Activated CD8-positive, alpha-beta memory T cell treated with anti-CD3 and anti-CD28 coated beads, Interleukin-2, amount 50 U/mL, for 24 hours (primary cell): ENCODE data around the gene PPP1R3F.
A peak's percentile ranks its signal among the peaks of the same experiment; 100 is the strongest.
"Not testable (repeated sequence)": the region's sequence is repeated elsewhere in the genome, so short reads cannot be mapped to it uniquely, and the experiment has no call there.

Source experiments
- DNase-seq: peaks from one replicate; pipeline ENCODE4 v3.0.0-alpha.2; 2020; ENCODE audit errors: extremely low read depth

The PPP1R3F gene

DNA sequence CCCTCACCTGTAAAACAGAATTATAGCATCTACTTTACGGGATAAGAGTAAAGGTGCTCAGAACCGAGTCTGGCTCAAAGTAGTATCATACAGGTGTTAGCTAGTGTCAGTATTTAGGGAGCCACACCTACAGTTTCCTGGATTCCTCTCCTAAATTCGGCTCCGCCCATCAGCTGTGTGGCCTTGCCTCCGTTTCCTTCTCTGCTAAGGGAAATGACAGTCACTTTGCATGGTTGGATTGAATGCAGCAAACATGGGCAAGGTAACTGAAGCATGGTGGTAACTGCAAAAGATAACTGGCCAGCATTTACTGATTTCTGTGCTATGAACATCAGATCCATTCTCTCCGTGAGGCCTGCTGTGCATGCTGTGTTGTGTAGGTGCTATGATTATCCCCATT is 2.8 kb downstream of the PPP1R3F start:
- DNase-seq: no peak

DNA sequence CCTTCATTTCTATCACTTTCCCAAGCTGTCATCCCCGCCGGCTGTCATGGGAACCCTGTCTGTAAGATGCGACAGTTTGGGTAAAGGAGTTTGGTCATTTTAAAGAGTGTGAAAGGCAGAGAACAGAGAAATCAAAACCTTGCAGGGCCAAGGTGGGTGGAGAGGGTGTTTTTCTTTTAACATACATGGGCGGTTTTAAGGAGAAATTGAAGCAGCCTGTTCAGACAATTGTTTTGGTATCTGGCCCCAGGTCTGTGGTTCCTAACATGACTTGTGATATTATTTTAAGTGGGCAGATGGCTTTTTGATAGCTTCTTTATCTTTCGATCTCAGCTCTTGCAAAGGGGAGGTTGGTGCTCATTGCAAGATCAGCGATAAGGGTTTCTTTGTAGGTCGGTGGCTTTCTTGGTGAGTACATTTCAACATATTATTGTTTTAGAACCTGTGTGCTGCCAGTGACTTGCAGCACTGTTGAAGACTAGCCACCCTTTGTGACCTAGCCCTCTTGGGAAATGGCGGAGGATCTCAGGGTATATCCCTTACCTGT is 3.7 kb downstream of the PPP1R3F start:
- DNase-seq: no peak

DNA sequence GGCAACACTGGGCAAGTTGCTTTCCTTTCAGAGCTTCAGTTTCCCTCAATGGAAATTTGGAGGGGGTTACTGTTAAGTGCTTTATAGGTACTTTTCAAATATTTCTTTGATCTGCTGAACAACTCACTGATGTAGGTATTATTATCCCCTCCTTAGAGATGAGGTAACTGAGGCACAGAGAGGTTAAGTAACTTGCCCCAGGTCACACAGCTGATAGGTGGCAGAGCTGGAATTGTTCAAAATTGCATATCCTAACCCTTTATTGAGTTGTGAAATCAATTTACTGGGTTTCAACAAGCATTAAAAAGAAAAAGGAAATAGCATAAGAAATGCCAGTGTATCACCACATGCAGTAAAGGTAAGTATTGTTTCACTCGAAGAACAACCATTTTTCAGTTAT is 6.6 kb downstream of the PPP1R3F start:
- DNase-seq: no peak

DNA sequence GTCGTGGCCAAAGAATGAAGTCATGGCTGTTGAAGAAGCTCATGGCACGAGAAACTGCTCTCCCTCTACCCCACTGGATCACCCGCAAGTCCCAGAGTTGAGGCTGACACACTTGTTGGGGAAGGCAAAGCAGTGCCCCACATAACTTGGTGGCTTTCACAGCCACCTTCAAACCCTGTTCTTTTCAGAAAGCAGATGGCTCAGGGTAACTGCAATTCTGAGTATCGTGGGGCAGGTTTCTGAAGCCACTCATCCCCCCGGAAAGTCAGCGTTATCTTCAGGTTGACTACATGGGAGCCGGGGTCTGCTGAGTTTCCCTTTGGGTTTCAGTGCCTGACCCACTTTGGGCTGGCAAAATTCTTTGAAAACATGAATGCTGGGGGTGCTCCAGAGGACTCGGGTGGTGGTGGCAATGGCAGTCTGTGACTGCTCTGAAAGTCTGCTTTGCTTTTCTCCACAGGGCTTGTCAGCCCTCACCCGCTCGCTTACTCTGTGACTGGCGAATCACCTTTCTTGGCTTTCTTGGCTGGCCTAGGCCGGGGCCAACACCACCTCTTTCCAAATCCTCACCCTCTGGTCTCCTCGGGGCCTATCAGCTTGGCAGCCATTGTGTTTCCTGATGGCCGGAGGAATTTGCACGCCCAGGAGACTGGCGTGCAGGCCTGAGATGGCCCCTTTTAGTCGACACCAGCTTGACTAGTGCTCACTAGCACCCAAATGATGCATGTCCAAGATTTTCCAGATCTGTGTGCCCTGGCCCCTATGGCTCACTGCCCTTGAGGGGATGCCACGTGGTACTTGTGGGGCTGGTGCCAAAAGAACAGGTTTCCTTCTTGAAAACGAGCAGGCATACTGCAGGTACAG is 7.3 kb downstream of the PPP1R3F start:
- DNase-seq: no peak

DNA sequence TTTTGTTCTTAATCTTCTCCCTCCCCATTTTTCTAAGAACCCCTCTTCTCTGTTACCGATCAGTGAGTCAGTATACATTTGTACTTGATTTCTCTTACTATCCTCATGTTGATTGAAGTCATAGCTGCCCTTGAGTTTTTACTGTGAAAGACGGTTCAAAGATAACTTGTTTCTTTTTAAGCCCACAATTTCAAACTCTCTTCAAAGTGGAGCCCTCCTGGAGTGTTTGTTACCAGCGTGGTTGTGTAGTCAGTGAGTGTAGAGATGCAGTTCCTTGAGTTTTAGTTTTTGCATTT is 7.9 kb downstream of the PPP1R3F start:
- DNase-seq: no peak

DNA sequence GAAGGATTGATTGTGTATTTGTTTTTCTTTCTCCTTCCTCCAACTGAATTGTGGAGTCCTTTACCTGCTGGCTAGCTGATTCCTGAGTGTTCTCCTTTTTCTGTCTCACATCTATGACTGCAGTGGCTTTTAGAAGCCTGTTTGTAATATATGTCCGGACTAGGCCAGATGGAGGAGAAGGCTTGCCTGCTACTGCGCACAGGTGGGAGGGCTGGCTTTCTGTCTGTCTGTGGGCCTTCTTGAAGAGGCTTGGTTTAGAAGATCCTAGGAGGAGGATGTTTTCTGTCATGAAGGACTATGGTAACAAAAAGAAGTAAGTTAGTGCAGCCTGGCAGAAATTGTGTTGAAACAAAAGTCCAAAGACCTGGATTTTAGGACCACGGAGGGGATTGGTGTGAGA is 8.5 kb downstream of the PPP1R3F start:
- no peak for DNase-seq

DNA sequence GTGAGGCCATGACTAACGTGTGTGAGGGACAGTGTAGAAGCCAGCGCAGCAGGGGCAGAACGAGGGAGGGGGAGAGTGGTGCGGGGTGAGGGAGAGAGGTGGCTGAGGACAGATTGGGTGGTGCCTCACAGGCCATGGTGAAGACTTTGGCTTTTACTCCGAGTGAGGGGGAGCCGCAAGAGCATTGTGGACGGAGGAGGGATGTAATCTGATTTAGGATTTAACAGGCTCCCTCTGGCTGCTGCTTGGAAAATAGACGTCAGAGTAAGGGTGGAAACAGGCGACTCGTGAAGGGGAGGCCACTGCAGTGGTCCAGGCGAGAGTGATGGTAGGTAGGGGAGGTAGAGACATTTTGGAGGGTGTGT is 13.0 kb downstream of the PPP1R3F start:
- no peak for DNase-seq

DNA sequence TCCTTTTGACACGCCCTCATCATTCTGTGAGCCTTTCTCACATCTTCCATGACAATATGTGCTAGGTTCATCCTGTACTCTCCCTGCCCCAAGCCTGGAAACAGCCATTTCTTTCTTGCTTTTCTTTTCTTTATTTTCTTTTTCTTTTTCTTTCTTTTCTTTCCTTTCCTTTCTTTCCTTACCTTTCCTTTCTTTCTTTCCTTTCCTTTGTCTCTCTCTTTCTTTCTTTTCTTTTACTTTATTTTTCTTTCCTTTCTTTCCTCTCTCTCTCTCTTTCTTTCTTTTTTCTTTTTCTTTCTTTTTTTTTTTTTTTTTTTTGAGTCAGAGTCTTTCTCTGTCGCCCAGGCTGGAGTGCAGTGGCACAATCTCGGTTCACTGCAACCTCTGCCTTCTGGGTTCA is 14.6 kb downstream of the PPP1R3F start:
- DNase-seq: no peak

DNA sequence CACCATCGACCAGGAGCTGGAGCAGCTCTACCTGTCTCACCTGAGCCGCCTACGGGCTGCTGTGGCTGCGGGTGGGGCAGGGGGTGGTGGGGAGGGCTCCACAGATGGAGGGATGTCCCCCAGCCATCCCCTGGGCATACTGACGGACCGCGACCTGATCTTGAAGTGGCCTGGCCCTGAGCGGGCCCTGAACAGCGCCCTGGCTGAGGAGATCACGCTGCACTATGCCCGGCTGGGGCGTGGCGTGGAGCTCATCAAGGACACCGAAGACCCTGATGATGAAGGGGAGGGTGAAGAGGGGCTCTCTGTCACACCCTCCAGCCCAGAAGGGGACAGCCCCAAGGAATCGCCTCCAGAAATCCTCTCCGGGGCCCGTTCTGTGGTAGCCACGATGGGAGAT is 16.5 kb downstream of the PPP1R3F start:
- DNase-seq: no peak

DNA sequence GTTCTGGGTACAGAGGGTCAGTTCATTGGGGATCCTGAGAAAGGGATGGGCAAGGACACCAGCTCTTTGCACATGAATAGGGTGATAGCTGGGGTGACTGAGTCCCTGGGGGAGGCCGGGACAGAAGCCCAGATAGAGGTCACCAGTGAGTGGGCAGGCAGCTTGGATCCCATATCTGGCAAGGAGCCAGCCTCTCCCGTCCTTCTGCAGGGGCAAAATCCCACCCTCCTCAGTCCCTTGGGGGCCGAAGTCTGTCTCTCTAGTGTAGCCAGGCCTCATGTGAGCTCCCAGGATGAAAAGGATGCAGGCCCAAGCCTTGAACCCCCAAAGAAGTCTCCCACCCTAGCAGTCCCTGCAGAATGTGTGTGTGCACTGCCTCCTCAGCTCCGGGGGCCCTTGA is 17.0 kb downstream of the PPP1R3F start:
- DNase-seq: no peak

DNA sequence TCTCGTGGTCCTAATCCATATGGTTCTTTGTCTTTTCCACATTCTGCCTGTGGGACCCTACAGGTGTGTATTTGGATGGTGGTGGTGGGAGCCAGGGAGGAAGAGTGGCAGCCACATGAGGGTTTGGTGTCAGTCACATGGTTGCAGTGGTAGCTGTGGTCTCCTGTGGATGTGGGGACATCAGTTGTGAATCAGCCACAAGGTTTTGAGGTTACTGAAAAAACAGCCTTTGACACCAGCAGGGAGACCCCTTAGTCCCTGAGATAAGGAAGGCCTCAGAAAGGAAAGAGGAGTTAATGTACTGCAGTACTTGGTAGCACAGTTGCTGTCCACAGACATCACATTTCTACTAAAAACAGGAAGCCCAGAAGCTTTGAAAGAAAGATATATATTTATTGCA is 18.1 kb downstream of the PPP1R3F start:
- no peak for DNase-seq

DNA sequence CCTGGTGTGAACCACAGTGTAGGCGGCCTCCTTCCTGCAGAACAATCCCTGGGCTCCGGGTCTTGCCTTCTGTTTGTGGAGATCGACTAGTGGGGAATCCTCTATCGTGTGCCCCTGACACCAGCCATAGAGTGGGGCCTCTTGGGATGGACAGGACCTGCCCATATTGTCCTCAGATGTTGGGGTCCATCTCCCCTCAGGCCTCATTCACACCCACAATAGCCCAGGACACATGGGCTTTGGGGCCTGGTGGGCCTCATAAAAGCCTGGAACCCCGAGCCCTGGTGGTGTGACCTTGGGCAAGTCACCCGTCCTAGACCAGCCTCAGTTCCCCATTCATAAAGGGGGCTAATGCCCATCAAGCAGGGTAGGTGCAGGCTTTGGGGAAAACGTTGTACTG is 20.6 kb downstream of the PPP1R3F start:
- DNase-seq: no peak

DNA sequence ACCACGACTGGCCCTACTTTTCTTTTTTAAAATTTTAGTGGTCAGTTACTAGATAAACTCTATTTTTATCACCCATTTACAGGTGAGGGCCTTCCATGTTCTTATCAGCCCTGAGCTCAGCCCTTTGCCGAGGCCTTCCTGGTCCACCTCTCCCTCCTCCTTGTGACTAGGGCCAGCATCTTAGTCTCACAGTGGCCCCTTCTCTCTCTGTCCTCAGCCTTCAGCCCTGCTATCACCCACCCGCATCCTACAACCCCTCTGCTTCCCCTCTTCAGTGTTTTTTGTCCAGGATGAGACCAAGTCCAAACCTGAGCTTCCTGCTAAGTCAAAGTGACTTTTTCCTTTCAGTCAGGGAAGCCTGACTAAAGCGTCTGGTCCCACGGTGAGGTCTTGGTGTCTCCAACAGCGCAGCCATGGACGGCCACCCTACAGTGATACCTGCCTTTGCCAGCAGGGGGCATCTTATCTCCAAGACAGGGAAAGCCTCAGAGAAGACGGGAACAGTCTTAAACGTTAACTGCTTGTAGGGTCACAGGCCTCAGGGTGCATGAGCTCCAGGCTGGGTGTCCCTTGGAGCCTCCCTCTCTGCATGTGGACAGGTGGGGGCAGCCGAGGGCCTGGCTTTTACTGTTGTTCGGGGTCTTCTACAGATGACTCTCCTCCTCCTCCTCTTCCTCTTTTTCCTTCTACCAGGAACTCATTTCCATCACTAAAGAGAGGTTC is 22.2 kb downstream of the PPP1R3F start:
- peak; percentile 35 for DNase-seq

DNA sequence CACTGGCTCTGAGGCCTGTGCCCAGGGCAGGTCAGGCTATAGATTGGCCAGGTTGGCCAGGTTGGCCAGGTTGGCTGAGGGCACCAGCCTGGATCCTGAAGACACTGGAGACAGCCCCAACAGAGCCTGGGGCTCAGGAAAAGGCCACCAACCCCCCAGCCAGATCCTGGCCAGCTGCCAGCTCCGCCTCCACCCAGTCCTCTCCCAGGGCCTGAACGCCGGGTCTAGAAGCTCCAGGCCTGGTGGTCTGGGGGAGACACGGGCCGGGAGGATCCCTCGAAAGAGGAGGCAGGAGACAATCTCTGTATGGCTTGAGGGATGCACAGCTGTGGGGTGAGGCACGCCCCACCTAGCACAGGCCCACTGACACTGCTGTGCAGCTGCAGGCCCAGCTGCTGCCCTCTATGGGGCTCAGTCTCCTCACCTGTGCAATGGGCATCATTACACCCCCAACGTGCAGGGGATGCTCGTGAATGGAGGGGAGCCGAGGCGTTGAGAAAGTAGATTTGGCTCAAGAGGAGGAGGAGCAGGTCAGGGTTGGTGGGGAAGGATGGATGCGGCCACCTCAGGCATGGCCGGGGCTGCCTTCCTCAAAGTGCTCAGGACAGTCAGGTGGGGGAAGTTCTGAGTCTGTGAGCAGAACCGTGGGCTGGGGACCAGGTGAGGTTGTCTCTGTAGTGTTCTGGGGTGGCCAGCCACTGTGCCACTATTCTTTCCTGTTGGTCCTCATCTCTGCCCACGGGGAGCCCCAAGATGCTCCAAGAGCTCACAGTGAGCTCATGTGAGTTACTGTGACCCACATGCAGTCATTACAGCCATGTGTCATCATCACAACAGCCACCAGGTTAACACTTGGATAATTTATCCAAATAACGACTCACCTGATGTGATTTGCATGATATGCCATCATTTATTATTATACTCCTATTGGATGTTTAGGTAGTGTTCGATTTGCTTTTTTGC is 23.1 kb downstream of the PPP1R3F start:
- DNase-seq: no peak

DNA sequence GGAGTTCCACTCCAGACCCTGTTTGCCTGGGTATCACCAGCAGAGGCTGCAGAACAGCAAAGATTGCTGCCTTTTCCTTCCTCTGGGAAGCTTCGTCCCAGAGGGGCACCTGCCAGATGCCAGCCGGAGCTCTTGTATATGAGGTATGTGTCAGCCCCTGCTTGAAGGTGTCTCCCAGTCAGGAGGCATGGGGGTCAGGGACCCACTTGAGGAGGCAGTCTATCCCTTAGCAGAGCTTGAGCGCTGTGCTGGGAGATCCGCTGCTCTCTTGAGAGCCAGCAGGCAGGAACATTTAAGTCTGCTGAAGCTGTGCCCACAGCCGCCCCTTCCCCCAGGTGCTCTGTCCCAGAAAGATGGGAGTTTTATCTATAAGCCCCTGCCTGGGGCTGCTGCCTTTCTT is 29.7 kb downstream of the PPP1R3F start:
- not testable (repeated sequence) for DNase-seq

DNA sequence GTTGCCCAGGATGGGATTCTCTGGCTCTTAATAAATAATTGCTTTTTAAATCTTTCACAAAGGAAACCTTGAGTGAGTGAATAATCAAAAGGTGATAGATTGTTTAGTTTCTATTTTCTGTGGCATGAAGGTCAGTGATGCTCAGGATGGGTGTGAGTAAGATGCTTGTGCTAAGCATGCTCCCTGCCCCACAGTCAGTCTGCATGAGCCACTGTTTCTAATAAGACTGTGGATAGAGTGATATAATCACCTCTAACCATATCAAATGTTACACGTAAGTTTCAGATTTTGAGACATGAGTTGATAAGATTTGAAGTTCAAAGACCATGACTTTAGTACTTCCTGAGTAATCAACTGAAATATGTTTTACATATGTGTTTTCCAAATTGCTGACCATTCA is 31.1 kb downstream of the PPP1R3F start:
- no peak for DNase-seq

DNA sequence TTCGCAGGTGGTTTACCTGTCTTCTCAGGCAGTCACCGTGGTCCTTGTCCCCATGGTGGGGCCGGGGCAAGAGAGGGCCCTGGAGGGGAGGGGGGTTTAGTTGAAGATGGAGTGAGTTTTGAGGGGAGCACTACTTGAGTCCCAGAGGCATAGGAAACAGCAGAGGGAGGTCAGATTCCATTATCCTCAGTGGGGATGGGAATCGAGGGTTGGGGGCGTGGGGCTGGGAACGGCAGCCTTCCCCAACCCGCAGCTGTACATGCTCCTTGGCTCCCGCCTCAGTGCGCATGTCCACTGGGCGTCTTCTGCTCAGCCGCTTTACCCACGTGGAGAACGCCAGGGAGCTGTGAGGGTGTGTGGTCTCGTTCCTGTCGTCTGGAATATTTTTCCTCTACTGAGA is 33.8 kb downstream of the PPP1R3F start, which contains the start of gene GAGE10:
Gene GAGE10, plus strand, starts transcription at position 301 of the 400 bp plus-strand sequence. CDS start 1,214 bp downstream, outside the sequence.
- DNase-seq: no peak

DNA sequence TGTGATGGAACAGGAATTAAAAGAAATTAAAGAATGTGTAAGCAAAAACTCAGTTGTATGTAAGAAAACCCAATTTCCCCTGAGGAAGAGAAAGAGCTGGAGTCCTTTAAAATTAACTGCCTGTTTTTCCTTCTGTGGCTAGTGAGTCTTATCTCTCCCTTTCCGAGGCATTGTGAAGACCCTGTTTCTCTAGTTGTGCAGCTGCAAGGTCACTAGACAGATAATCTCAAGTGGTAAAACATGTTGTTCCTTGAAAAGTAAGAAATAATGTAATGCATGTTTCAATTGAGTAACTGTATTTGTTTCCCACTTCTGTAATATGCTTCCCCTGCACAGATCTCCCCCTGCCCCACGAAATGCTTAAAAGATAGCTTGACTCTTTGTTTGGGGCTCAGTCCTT is 38.2 kb downstream of the PPP1R3F start:
- not testable (repeated sequence) for DNase-seq

DNA sequence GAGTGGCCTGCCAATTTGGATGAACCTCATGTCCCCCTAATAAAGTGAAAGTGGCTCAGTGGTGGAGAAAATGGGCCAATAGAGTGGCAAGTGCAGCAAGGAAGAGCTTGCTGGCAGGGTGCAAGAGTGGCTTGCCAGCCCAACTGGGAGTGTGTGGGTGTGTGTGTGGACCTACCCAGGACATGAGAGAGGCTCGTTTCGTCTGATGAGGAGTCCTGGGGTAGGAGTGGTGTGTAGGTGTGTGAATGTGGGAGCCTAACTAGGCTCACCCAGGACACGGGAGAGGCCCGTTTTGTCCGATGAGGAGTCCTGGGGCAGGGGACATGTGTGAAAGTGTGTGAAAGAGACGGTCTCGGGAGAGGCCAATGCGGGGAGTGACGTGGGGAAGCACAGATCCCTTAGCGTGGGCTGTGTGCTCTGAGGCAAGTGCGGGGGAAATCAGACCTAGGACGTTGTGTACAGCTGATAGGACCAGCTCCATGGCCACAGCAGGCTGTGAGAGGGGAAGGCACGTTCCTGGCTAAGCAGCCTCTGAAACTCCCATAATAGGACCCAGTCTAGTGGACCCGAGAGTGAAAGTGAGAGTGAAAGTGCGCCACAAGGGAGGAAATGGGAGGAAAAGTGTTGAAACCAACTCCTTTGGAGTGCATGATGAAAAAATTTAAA is 39.1 kb downstream of the PPP1R3F start:
- no peak for DNase-seq

DNA sequence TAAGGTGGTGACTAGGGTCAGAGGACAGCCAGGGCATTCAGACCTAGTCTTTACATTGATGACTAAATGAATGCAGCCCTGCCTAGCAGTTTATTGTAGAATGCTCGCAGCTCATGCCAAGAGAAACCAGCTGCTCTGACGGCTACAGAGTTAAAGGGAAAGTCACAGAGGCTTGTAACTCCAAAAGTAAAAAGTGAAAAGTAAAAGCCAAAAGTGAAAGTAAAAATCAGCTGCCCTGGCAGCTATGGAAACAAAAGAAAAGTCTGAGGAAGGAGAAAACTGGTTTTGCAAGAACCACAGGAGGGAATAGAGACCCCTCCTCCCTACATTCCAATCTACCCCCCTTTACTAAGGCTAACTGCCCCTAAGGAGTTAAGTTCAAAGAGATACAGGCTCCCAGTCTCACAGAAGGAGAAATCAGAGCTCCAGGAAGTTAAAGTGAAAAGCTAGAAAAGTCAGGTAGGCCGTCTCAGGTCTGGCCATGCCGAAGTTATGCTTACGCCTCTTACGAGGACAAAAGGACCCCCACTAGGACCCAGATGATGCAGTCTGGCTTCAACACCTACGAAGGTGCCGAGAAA is 39.9 kb downstream of the PPP1R3F start:
- no peak for DNase-seq

DNA sequence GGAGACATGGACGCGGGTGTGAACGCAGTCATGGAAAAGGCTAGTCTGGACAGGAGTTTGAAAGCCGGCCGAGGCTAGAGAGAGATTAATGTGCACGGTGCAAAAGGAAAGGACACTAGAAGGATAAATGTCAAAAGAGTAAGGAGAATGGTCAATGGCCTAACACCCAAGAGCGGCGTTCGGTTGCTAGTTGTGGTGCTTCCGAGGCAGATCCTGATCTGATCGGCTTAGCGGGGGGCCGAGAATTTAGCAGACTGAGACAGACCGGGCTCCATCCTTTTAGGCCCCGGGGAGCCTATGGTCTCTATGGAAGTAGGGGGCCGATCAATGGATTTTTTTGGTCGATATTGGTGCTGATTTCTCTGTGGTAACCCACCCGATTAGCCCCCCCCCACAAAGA is 40.8 kb downstream of the PPP1R3F start:
- no peak for DNase-seq
